A673 (cell line): ENCODE data around the gene CASZ1. TPM values are rescaled to one million over a fixed set of nuclear protein-coding genes. Genes with fewer than 3 reads are reported as not detected.

Experiments
- BruUV-seq: library from RNA; stranded (reverse); fragments of 400-500 nt; replicated peaks from 2 replicates; lab custom pipeline; 2021; lab: Mats Ljungman, UMichigan
- CTCF ChIA-PET: fragments of 300-600 bp; sonication (Branson Sonifier 250); formaldehyde crosslinking; loops from one replicate; lab custom pipeline; 2022; ENCODE audit warnings: antibody characterized with exemption; lab: Charles Lee
- POLR2A ChIA-PET: fragments of 300-600 bp; sonication (Branson Sonifier 250); formaldehyde crosslinking; loops from one replicate; lab custom pipeline; 2022; ENCODE audit warnings: antibody characterized with exemption; ENCODE audit not compliant: low non-redundant PET; lab: Charles Lee
- DNase-seq: peaks from one replicate; pipeline ENCODE4 v3.0.0-alpha.2; 2015; ENCODE audit warnings: low spot score
- H3K27ac ChIP-seq: fragments of 200-600 bp; sonication (generic); 2 replicates; pipeline ENCODE4 v1.5.1; 2016; ENCODE audit warnings: mixed run types, low read depth, mild to moderate bottlenecking, mixed read lengths, antibody characterized with exemption, low read length; ENCODE audit not compliant: poor library complexity, severe bottlenecking
- H3K27me3 ChIP-seq: fragments of 200-600 bp; sonication (generic); replicated peaks from 2 replicates; pipeline ENCODE4 v1.6.1; 2017; ENCODE audit warnings: mixed run types, low read depth, mild to moderate bottlenecking, mixed read lengths, antibody characterized with exemption, low read length; ENCODE audit not compliant: insufficient read depth, poor library complexity
- H3K36me3 ChIP-seq: fragments of 200-600 bp; sonication (generic); 2 replicates; pipeline ENCODE4 v1.6.1; 2016; ENCODE audit warnings: mixed run types, mild to moderate bottlenecking, mixed read lengths, antibody characterized with exemption, low read length; ENCODE audit not compliant: insufficient read depth, poor library complexity, severe bottlenecking
- H3K4me1 ChIP-seq: fragments of 200-600 bp; sonication (generic); 2 replicates; pipeline ENCODE4 v1.6.1; 2017; ENCODE audit warnings: mixed run types, mild to moderate bottlenecking, mixed read lengths, antibody characterized with exemption, low read length; ENCODE audit not compliant: insufficient read depth, poor library complexity, severe bottlenecking
- H3K4me3 ChIP-seq: fragments of 200-600 bp; sonication (generic); 2 replicates; pipeline ENCODE4 v1.5.1; 2016; ENCODE audit warnings: low read depth, mixed run types, mild to moderate bottlenecking, mixed read lengths, low read length; ENCODE audit not compliant: poor library complexity, severe bottlenecking
- H3K9me3 ChIP-seq: fragments of 200-600 bp; sonication (generic); 2 replicates; pipeline ENCODE4 v1.6.1; 2016; ENCODE audit warnings: mixed run types, low read depth, mild to moderate bottlenecking, mixed read lengths, antibody characterized with exemption, low read length; ENCODE audit not compliant: poor library complexity, severe bottlenecking
- EZH2 ChIP-seq: fragments of 200-600 bp; sonication (generic); IDR thresholded peaks from 2 replicates; pipeline ENCODE4 v1.6.1; 2017; ENCODE audit warnings: borderline replicate concordance, low read depth, mild to moderate bottlenecking, mixed read lengths, antibody characterized with exemption, low read length; ENCODE audit not compliant: poor library complexity, severe bottlenecking
- intact Hi-C: fragments of 100-400 bp; cut with micrococcal nuclease; formaldehyde crosslinking; loops from one replicate; pipeline ENCODE4 v1.10.0; 2022; ENCODE audit not compliant: unreplicated experiment
- total RNA-seq: library from RNA; stranded (reverse); gene quantifications from 2 replicates; pipeline ENCODE4 v1.2.3, GENCODE V29; 2021
- TF ChIP-seq, protein P1 (sequence below): fragments of 300-800, 200-600 bp; sonication (generic); conservative IDR thresholded peaks from 2 replicates; pipeline ENCODE4 v1.5.1; 2017; ENCODE audit warnings: low read depth, mild to moderate bottlenecking, antibody characterized with exemption, low read length, moderate library complexity, mixed read lengths

The CASZ1 gene
- total RNA-seq, 1 experiment from 2014 or later: 1.9 TPM

GRCh38 chr1:10694633-10695627 lies 101.5 kb downstream of the CASZ1 start:
- POLR2A ChIA-PET: no interaction called here
- Histone ChIP-seq H3K9me3 (no peaks in the 10 kb centered on the region), H3K4me3 (peak overlapping the region; percentile 39), H3K36me3 (no peaks in the 10 kb centered on the region), H3K27me3 (no peaks in the 10 kb centered on the region), H3K27ac (no peak overlapping the region), H3K4me1 (no peaks in the 10 kb centered on the region)
- DNase-seq: peak; percentile 95
- BruUV-seq: no TSS peak
- intact Hi-C loops: no loop called here
- no peak for TF ChIP-seq EZH2
- TF ChIP-seq, protein P1, sequence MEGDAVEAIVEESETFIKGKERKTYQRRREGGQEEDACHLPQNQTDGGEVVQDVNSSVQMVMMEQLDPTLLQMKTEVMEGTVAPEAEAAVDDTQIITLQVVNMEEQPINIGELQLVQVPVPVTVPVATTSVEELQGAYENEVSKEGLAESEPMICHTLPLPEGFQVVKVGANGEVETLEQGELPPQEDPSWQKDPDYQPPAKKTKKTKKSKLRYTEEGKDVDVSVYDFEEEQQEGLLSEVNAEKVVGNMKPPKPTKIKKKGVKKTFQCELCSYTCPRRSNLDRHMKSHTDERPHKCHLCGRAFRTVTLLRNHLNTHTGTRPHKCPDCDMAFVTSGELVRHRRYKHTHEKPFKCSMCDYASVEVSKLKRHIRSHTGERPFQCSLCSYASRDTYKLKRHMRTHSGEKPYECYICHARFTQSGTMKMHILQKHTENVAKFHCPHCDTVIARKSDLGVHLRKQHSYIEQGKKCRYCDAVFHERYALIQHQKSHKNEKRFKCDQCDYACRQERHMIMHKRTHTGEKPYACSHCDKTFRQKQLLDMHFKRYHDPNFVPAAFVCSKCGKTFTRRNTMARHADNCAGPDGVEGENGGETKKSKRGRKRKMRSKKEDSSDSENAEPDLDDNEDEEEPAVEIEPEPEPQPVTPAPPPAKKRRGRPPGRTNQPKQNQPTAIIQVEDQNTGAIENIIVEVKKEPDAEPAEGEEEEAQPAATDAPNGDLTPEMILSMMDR: no peak
- CTCF ChIA-PET: no interaction called here

DNA sequence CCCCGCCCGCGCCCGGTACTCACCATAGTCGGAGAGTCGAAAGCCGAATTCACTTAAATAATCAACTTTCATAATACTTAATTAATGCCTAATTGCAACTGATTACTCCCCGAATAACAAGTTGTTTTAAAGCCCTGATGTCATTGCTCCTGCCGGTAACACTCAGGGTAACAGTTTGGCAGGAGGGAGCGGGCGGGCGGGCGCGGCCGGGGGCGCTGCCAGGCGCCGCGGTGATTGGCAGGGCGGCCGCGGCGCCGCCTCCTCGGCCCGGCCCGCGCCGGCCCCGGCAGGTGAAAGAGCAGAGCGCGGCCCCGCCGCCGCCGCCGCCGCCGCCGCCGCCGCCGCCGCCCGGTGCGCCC lies 102.2 kb downstream of the CASZ1 start:
- CTCF ChIA-PET: no interaction called here
- Histone ChIP-seq H3K4me1 (no peaks in the 10 kb centered on the region), H3K9me3 (no peaks in the 10 kb centered on the region), H3K27ac (no peak overlapping the region), H3K36me3 (no peaks in the 10 kb centered on the region), H3K4me3 (peak overlapping the region; percentile 61), H3K27me3 (no peaks in the 10 kb centered on the region)
- DNase-seq: peak; percentile 57
- POLR2A ChIA-PET: no interaction called here
- TF ChIP-seq, protein P1: no peak
- no peak for TF ChIP-seq EZH2
- intact Hi-C loops: no loop called here
- BruUV-seq: no TSS peak

GRCh38 chr1:10693497-10694273 lies 102.8 kb downstream of the CASZ1 start:
- H3K27ac ChIP-seq: no peak overlapping the region
- no peaks in the 10 kb centered on the region for H3K36me3 ChIP-seq
- peak overlapping the region; percentile 61 for H3K4me3 ChIP-seq
- CTCF ChIA-PET: no interaction called here
- no TSS peak for BruUV-seq
- intact Hi-C loops: no loop called here
- POLR2A ChIA-PET: no interaction called here
- TF ChIP-seq EZH2: no peak
- TF ChIP-seq, protein P1: no peak
- DNase-seq: peak; percentile 44
- no peaks in the 10 kb centered on the region for H3K27me3 ChIP-seq
- peaks cover 3% of the 10 kb centered on the region for H3K4me1 ChIP-seq
- no peaks in the 10 kb centered on the region for H3K9me3 ChIP-seq
